ENCODE measurements around the gene HNRNPAB.
"Not testable (repeated sequence)": the region's sequence is repeated elsewhere in the genome, so short reads cannot be mapped to it uniquely, and the experiment has no call there.

The HNRNPAB gene

DNA sequence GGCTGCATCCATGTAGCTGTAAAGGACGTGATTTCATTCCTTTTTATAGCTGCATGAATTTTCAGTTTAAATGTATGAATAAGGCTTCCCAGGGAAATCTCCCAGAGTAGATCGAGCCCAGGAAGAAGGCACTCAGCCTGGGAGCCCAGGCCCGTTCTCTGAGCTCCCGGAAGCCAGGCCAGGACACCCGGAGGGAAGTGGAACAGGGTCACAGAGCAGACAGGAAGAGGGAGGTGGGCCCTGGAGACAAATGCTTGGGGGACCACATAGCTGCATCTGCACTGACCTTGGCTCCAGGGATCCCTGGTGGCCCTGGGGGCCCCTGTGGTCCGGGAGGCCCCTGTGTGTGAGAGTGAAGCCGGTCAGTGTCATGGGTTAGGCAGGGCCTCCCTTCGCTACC lies 47.9 kb downstream of the HNRNPAB start:
- CTCF ChIA-PET = interaction anchor here (0.6 kb wide), 1 partner anchor 1645 kb away, joined by 3 read pairs; no protein-coding TSS in a partner anchor
- no peak overlapping the region for H3K27ac ChIP-seq
- no peak for DNase-seq (ENCODE audit: low spot score)
- POLR2A ChIA-PET (ENCODE audit: low non-redundant PET) = no interaction called here
- TF ChIP-seq, protein P1, sequence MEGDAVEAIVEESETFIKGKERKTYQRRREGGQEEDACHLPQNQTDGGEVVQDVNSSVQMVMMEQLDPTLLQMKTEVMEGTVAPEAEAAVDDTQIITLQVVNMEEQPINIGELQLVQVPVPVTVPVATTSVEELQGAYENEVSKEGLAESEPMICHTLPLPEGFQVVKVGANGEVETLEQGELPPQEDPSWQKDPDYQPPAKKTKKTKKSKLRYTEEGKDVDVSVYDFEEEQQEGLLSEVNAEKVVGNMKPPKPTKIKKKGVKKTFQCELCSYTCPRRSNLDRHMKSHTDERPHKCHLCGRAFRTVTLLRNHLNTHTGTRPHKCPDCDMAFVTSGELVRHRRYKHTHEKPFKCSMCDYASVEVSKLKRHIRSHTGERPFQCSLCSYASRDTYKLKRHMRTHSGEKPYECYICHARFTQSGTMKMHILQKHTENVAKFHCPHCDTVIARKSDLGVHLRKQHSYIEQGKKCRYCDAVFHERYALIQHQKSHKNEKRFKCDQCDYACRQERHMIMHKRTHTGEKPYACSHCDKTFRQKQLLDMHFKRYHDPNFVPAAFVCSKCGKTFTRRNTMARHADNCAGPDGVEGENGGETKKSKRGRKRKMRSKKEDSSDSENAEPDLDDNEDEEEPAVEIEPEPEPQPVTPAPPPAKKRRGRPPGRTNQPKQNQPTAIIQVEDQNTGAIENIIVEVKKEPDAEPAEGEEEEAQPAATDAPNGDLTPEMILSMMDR (conservative IDR thresholded peaks at IDR 0.05; ENCODE audit: low read depth) = no peak

DNA sequence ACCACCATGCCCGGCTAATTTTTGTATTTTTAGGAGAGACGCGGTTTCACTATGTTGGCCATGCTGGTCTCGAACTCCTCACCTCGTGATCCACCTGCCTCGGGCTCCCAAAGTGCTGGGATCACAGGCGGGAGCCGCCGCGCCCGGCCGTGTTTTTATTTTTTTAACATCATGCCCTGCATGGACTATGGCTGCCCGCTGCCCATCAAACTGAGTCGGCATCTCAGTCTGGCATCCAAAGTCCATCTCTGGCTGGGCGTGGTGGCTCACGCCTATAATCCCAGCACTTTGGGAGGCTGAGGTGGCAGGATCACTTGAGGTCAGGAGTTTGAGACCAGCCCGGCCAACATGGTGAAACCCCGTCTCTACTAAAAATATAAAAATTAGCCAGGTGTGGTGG lies 49.3 kb downstream of the HNRNPAB start:
- DNase-seq (ENCODE audit: low spot score); POLR2A ChIA-PET (ENCODE audit: low non-redundant PET); H3K27ac ChIP-seq: not testable (repeated sequence)
- CTCF ChIA-PET = interaction anchor here (0.7 kb wide), 1 partner anchor 477 kb away, joined by 4 read pairs; no protein-coding TSS in a partner anchor

DNA sequence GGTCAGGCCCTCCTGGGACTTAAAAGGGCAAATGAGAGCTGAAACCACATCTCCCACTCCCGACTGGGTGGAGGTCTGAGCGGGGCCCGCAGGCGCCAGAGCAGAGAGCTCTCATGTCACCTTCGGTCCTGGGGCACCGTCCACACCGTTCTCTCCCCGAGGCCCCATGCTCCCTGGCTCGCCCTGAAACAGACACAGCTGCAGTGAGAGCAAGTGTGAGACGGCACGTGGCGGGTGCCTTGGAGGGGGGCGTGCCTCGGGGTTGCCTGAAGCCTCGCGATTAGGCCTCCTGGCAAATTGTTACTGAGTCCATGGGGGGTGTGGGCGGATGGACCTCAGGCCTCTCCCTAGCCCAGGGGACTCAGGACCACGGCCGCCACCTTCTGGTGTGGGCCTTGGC lies 52.4 kb downstream of the HNRNPAB start:
- TF ChIP-seq, protein P1 (conservative IDR thresholded peaks at IDR 0.05; ENCODE audit: low read depth) = no peak
- ChIA-PET CTCF (no interaction called here), POLR2A (ENCODE audit: low non-redundant PET) (no interaction called here)
- no peak for DNase-seq (ENCODE audit: low spot score)
- no peak overlapping the region for H3K27ac ChIP-seq

DNA sequence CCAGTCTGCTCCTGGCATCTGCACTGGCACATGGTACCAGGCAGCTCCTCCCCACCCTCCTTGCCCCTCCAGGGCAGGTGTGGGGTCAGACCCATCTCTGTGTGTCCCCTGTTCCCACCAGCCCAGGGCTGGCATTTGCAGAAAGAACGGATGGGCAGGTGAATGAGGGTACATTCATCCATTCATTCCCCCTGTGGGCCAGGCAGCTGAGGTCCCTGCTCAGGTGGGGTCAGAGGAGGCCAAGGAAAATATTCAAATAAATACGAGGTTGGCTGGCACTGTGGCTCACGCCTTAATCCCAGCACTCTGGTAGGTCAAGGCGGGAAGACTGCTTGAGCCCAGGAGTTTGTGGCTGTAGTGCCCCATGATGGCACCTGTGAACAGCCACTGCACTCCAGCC lies 53.3 kb downstream of the HNRNPAB start:
- H3K27ac ChIP-seq = no peak overlapping the region
- ChIA-PET CTCF (interaction anchor here (0.7 kb wide), 1 partner anchor 1354 kb away, joined by 3 read pairs; no protein-coding TSS in a partner anchor), POLR2A (ENCODE audit: low non-redundant PET) (no interaction called here)
- TF ChIP-seq, protein P1 (conservative IDR thresholded peaks at IDR 0.05; ENCODE audit: low read depth) = no peak
- no peak for DNase-seq (ENCODE audit: low spot score)

DNA sequence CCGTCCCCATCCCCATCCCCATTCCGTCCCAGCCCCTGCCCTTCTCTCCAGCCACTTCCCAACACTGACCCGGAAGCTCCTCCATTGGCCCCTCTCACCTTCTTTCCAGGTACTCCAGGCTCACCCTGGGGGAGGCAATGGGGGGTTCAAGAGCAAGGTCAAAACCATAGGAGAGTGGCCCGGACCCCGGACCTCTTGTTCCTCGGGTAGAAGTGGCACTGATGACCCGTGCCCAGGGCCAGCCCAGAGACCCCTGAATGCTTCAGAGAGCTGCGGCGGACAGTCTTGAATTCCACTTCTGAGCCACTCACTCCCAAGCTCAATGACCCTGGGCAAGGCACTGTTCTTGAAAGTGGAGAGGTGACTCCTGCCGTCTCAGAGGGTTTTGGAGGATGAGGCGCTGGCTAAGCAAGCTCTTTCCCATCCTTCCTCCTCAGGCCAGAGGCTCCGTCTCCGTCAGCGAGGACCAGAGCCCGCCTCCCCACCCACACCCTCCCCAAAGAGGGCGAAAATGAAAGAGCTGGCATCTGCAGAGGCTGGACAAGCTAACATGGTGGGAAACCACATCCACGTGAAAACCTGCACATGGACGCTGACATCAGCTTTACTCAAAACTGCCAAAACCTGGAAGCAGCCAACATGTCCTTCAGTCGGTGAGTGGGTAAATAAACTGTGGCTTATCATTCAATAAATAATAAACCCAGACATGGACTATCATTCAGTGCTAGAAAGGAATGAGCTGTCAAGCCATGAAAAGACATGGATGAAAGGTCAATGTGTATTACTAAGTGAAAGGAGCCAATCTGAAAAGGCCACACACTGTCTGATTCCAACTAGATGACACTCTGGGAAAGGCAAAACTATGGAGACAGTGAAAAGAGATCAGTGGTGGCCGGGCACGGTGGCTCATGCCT lies 55.5 kb downstream of the HNRNPAB start:
- TF ChIP-seq, protein P1 (conservative IDR thresholded peaks at IDR 0.05; ENCODE audit: low read depth) = no peak
- no peak for DNase-seq (ENCODE audit: low spot score)
- no peak overlapping the region for H3K27ac ChIP-seq
- ChIA-PET POLR2A (ENCODE audit: low non-redundant PET) (no interaction called here), CTCF (interaction anchor here (1.1 kb wide), 1 partner anchor 20 kb away, joined by 4 read pairs; no protein-coding TSS in a partner anchor)

All from RWPE1 (cell line).